Right lobe of liver (tissue), 6 donors: ENCODE measurements around the gene CGB5. TPM values are rescaled to one million over a fixed set of nuclear protein-coding genes. Genes with fewer than 3 reads are reported as not detected.

ENCODE experiments used
- ATAC-seq, 4 donors: fragments of 200-7000 bp; cut with Tn5 transposase; one replicate each; pipeline ENCODE4 v1.9.1; 2020; ENCODE audit warnings: mild to moderate bottlenecking in 4 of 4, moderate library complexity in 4 of 4
- DNase-seq, 3 donors: peaks; one replicate each; pipeline ENCODE4 v3.0.0-alpha.2; 2020
- H3K27ac ChIP-seq, 3 donors: fragments of 200-600 bp; one replicate each; pipeline ENCODE4 v1.8.0; 2022
- H3K27me3 ChIP-seq, 2 donors: fragments of 200-600 bp; one replicate each; pipeline ENCODE4 v1.8.0; 2022
- H3K36me3 ChIP-seq, 4 donors: fragments of 200-600 bp; sonication (generic) in 1 of 4; one replicate each; pipeline versions ENCODE4 v1.5.1 to v1.8.0; 2017 to 2022; ENCODE audit warnings: control low read depth in 1 of 4
- H3K4me1 ChIP-seq, 4 donors: fragments of 200-600 bp; sonication (generic) in 1 of 4; one replicate each; pipeline versions ENCODE4 v1.5.1 to v1.8.0; 2017 to 2022; ENCODE audit warnings: control low read depth in 1 of 4
- H3K4me3 ChIP-seq, 3 donors: fragments of 200-600 bp; one replicate each; pipeline ENCODE4 v1.8.0; 2022
- H3K9me3 ChIP-seq, 4 donors: fragments of 200-600 bp; sonication (generic) in 1 of 4; one replicate each; pipeline versions ENCODE4 v1.5.1 to v1.8.0; 2017 to 2022; ENCODE audit warnings: control low read depth in 1 of 4
- CTCF ChIP-seq, 4 donors: fragments of 200-600 bp in 3 of 4; fragments of 450-650 bp in 1 of 4; IDR thresholded peaks; one replicate each; pipeline versions ENCODE4 v1.5.1 to v1.8.0; 2016 to 2022; ENCODE audit warnings: antibody characterized with exemption in 4 of 4, mild to moderate bottlenecking in 2 of 4
- POLR2A ChIP-seq: fragments of 450-650 bp; IDR thresholded peaks from one replicate; pipeline ENCODE4 v1.6.1; 2017; ENCODE audit warnings: antibody characterized with exemption, mild to moderate bottlenecking
- WGBS: methylation state at CpG from one replicate; pipeline ENCODE4 v1.1.6; 2018; ENCODE audit warnings: low coverage, low lambda C conversion rate; ENCODE audit not compliant: insufficient coverage; ENCODE audit errors: missing lambda C conversion rate; 5-methylcytosine and 5-hydroxymethylcytosine counted together
- intact Hi-C, 2 donors: fragments of 100-400 bp; cut with DNase I; formaldehyde crosslinking; loops; one replicate each; pipeline versions ENCODE4 v1.11.2 to v1.14.1; 2022
- total RNA-seq, 6 experiments: library from RNA; depleted of rRNA in 2 of 6; stranded (reverse); fragments of >200 nt in 2 of 6; fragmentation: NEBNext Ultra II Directional in 3 of 6; extraction: Animal tissue kit (Norgen Biotek cat#: 25700) in 3 of 6; gene quantifications; one replicate each; pipeline versions ENCODE4 v1.1.0 to v1.2.4, GENCODE V29; 2016 to 2023
- donor health status: DM: no; HTN: yes; CAD: no.
- donor health status: DM: no; HTN: no; CAD: no.
- donor health status: DM: no; HTN: no; CAD: no.
- donor health status: DM: no; HTN: yes; CAD: no.
- donor health status: DM: no; HTN: yes; CAD: no.

Gene CGB5
- total RNA-seq, 6 experiments from 2014 or later: not detected

- Histone ChIP-seq H3K27me3 (no peaks in the 10 kb centered on the region), H3K27ac (peak overlapping the region; percentile 12 to 79 (median 72)), H3K9me3 (no peaks in the 10 kb centered on the region), H3K4me1 (peaks cover 0 to 12% (median 3%) of the 10 kb centered on the region in 4 donors), H3K4me3 (peak overlapping the region; percentile 64 to 99 (median 79)), H3K36me3 (peaks cover 0 to 6% (median 2%) of the 10 kb centered on the region in 4 donors)
- intact Hi-C loops: no loop called here
- no peak for DNase-seq
- TF ChIP-seq CTCF (IDR thresholded peaks at IDR 0.05) (no peak), POLR2A (no peak)
- 67% methylated on average over 26 of the region's 26 CpGs for WGBS
- ATAC-seq: no peak
These were observed 40.8 kb downstream of the CGB5 start for GRCh38 chr19:49084206-49085019.

DNA sequence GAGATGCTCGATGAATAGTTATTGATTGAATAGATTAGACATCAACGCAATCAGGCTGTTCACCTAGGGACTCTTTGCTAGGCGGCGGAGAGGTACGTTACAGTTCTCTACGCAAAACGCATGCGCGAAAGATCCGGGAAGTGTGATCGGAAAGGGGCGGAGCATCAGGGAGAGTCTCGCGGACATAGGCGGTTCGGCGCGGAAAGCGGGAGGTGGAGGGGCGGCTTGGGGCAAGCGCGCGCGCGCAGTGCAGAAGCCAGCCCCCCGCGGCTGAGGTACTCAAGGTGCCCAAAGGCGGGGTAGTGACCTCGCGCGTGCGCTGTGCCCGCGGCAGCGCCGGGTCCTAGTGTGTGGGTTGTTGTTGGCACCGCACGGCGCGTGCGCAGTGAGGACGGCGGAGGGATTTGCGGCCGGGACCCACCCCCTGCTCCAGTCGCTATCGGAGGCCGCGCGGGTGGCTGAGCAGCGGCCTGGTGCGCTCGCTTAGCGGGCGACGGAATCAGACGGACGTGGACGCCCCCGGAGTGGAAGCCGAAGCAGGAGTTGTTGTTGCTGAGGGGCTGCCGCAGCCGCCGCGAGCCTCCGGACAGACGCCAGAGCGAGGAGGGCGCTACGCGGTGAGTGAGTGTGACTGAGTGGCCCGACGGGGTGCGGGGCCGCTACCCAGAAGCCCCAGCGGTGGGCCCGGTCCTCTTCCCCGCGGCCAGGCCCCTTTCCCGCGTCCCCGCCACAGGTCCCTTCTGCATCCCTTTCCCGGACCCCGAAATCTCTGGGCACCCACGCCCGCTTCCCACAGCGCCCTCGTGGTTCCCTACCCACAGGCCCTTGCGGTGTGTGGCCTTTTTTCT lies 41.6 kb downstream of the CGB5 start, which contains the start of gene SNRNP70:
TSS of gene SNRNP70 (plus strand) at position 432 of the 848 bp plus-strand sequence. CDS start 964 bp downstream, outside the sequence.
- WGBS: under 1% methylated on average over 26 of the region's 89 CpGs

DNA sequence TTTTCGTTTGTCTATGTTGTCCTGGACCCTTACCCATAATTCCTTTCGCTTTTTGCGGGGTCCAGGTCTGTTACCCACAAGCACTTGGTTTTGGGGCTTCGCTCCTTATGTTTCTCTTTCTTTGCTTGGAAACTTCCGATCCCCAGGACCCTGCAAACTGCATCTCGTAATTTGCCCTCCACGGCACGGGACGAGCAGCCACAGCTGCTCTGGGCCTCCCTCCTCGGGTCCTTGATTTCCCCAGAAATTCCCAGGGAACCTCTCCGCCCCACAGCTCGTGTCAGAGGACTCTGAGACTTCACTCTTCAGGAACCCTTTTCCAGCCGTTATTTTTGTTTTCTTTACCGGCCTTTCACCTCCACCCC lies 42.2 kb downstream of the CGB5 start:
- Histone ChIP-seq H3K4me1 (peaks cover 0 to 12% (median 3%) of the 10 kb centered on the region in 4 donors), H3K4me3 (peak overlapping the region; percentile 64 to 99 (median 79)), H3K27me3 (no peaks in the 10 kb centered on the region), H3K27ac (peak overlapping the region; percentile 72 to 79 (median 73)), H3K9me3 (no peaks in the 10 kb centered on the region), H3K36me3 (peaks cover 4 to 15% (median 10%) of the 10 kb centered on the region in 4 donors)
- ATAC-seq: no peak
- intact Hi-C loops: no loop called here
- no peak for DNase-seq
- under 1% methylated on average over 14 of the region's 14 CpGs for WGBS
- TF ChIP-seq CTCF (IDR thresholded peaks at IDR 0.05) (no peak), POLR2A (no peak)

More for the DNA sequence above, 41.6 kb downstream of the CGB5 start, which contains the start of gene SNRNP70:
- Histone ChIP-seq H3K36me3 (peaks cover 0 to 9% (median 5%) of the 10 kb centered on the region in 4 donors), H3K4me3 (peak within 1 kb of the TSS; percentile 64 to 99 (median 79)), H3K27ac (peak within 1 kb of the TSS; percentile 72 to 79 (median 73)), H3K4me1 (peaks cover 0 to 12% (median 3%) of the 10 kb centered on the region in 4 donors), H3K27me3 (no peaks in the 10 kb centered on the region), H3K9me3 (no peaks in the 10 kb centered on the region)
- peak; percentile 93 for TF ChIP-seq POLR2A
- peak in 1 of 4 donors; percentile 1 for TF ChIP-seq CTCF (IDR thresholded peaks at IDR 0.05)
- DNase-seq: peak; percentile 99
- peak; percentile 97 to 98 (median 98) for ATAC-seq
- intact Hi-C loops: no loop called here

DNA sequence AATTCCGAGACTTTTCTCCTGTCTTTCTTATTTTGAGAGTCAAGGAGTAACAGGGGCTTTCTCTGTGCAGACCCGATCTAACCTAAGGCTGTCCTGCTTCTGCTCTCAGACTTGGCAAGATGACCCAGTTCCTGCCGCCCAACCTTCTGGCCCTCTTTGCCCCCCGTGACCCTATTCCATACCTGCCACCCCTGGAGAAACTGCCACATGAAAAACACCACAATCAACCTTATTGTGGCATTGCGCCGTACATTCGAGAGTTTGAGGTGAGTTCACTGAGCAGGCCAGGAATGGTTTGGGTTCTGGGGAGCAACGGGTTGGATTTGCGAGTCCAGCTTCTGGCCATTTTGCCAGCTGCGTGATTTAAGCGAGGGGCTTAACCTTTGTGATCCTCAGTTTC lies 42.6 kb downstream of the CGB5 start:
- ATAC-seq (no peak), DNase-seq (no peak)
- Histone ChIP-seq H3K4me1 (peaks cover 0 to 12% (median 3%) of the 10 kb centered on the region in 4 donors), H3K27ac (peak overlapping the region in 1 of 3 donors; percentile 72), H3K27me3 (no peaks in the 10 kb centered on the region), H3K9me3 (no peaks in the 10 kb centered on the region), H3K4me3 (peak overlapping the region; percentile 64 to 99 (median 79)), H3K36me3 (peaks cover 7 to 19% (median 12%) of the 10 kb centered on the region in 4 donors)
- WGBS: 11% methylated on average over 5 of the region's 11 CpGs
- no peak for TF ChIP-seq POLR2A
- TF ChIP-seq CTCF (IDR thresholded peaks at IDR 0.05): no peak
- intact Hi-C loops: no loop called here
